BLaER1 treated with 17β-estradiol and CSF1 and Interleukin-3, amounts not matched to agents 10 nM and 100 nM (cell line): ENCODE data around the gene CFAP47.

Source experiments
- H3K27ac ChIP-seq, 11 experiments: shearing (Covaris generic); formaldehyde crosslinking; 2 replicates each; pipeline ENCODE4 v1.8.1; 2022
- H3K27me3 ChIP-seq, 11 experiments: shearing (Covaris generic); formaldehyde crosslinking; 2 replicates each; pipeline ENCODE4 v1.8.1; 2022
- H3K36me3 ChIP-seq, 11 experiments: shearing (Covaris generic); formaldehyde crosslinking; 2 replicates each; pipeline ENCODE4 v1.8.1; 2022
- H3K4me1 ChIP-seq, 10 experiments: shearing (Covaris generic); formaldehyde crosslinking; 2 replicates each; pipeline ENCODE4 v1.8.1; 2022
- H3K4me2 ChIP-seq, 11 experiments: shearing (Covaris generic); formaldehyde crosslinking; 2 replicates each; pipeline ENCODE4 v1.8.1; 2022
- H3K4me3 ChIP-seq, 10 experiments: shearing (Covaris generic); formaldehyde crosslinking; 2 replicates each; pipeline ENCODE4 v1.8.1; 2022
- H3K9ac ChIP-seq, 11 experiments: shearing (Covaris generic); formaldehyde crosslinking; 2 replicates each; pipeline ENCODE4 v1.8.1; 2022
- H3K9me3 ChIP-seq, 11 experiments: shearing (Covaris generic); formaldehyde crosslinking; replicated peaks in 1 of 11; 2 replicates each; pipeline ENCODE4 v1.8.1; 2022
- H4K20me1 ChIP-seq, 11 experiments: shearing (Covaris generic); formaldehyde crosslinking; 2 replicates each; pipeline ENCODE4 v1.8.1; 2022
- Cebpa-rat ChIP-seq, 11 experiments: shearing (Covaris generic); IDR thresholded peaks; 2 replicates each; pipeline ENCODE4 v1.8.1; 2022

CFAP47 gene

GRCh38 chrX:36344301-36344700 is 424.8 kb downstream of the CFAP47 start:
- no peak overlapping the region for H3K4me3 ChIP-seq
- H3K27me3 ChIP-seq: peaks cover 36 to 81% (median 68%) of the 10 kb centered on the region in 11 experiments
- H3K4me2 ChIP-seq: no peak overlapping the region
- H3K36me3 ChIP-seq: no peaks in the 10 kb centered on the region
- H4K20me1 ChIP-seq: 0 out of 22 replicates have a peak, but pooled peaks cover 0 to 4% (median 0%) of the 10 kb centered on the region in 11 experiments
- H3K9me3 ChIP-seq: no peaks in the 10 kb centered on the region; a peak in 1 of 22 replicates
- TF ChIP-seq Cebpa-rat (IDR thresholded peaks at IDR 0.05): no peak
- H3K4me1 ChIP-seq: no peaks in the 10 kb centered on the region
- no peak overlapping the region for H3K27ac ChIP-seq
- H3K9ac ChIP-seq: no peak overlapping the region

GRCh38 chrX:36348509-36348908 is 429.0 kb downstream of the CFAP47 start:
- TF ChIP-seq Cebpa-rat (IDR thresholded peaks at IDR 0.05): no peak
- no peaks in the 10 kb centered on the region for H3K36me3 ChIP-seq

GRCh38 chrX:36357855-36358254 is 438.3 kb downstream of the CFAP47 start:
- Histone ChIP-seq H3K4me3 (no peak overlapping the region), H3K27ac (no peak overlapping the region)

More at GRCh38 chrX:36348509-36348908, 429.0 kb downstream of the CFAP47 start:
- 0 out of 22 replicates have a peak, but pooled peaks cover 0 to 4% (median 0%) of the 10 kb centered on the region in 11 experiments for H4K20me1 ChIP-seq
- peaks cover 46 to 81% (median 65%) of the 10 kb centered on the region in 11 experiments for H3K27me3 ChIP-seq
- no peak overlapping the region for H3K4me2 ChIP-seq
- H3K9ac ChIP-seq: no peak overlapping the region
- H3K9me3 ChIP-seq: no peaks in the 10 kb centered on the region
- no peak overlapping the region for H3K4me3 ChIP-seq
- H3K4me1 ChIP-seq: no peaks in the 10 kb centered on the region
- H3K27ac ChIP-seq: no peak overlapping the region

GRCh38 chrX:36364262-36364661 is 444.7 kb downstream of the CFAP47 start:
- TF ChIP-seq Cebpa-rat (IDR thresholded peaks at IDR 0.05): no peak
- Histone ChIP-seq H3K4me3 (no peak overlapping the region), H3K36me3 (no peaks in the 10 kb centered on the region), H4K20me1 (no peaks in the 10 kb centered on the region), H3K4me2 (no peak overlapping the region), H3K9ac (no peak overlapping the region), H3K27ac (no peak overlapping the region), H3K4me1 (no peaks in the 10 kb centered on the region), H3K9me3 (peaks cover 7 to 24% (median 12%) of the 10 kb centered on the region in 11 experiments; a peak in 20 of 22 replicates), H3K27me3 (peaks cover 46 to 89% (median 70%) of the 10 kb centered on the region in 11 experiments; a peak in 21 of 22 replicates)

More at GRCh38 chrX:36357855-36358254, 438.3 kb downstream of the CFAP47 start:
- Histone ChIP-seq H3K36me3 (no peaks in the 10 kb centered on the region), H3K4me1 (no peaks in the 10 kb centered on the region), H3K9ac (no peak overlapping the region), H3K9me3 (peaks cover 7 to 32% (median 12%) of the 10 kb centered on the region in 11 experiments; a peak in 20 of 22 replicates), H3K4me2 (no peak overlapping the region), H4K20me1 (no peaks in the 10 kb centered on the region), H3K27me3 (peaks cover 70 to 91% (median 84%) of the 10 kb centered on the region in 11 experiments)
- no peak for TF ChIP-seq Cebpa-rat (IDR thresholded peaks at IDR 0.05)

GRCh38 chrX:36383495-36383894 is 464.0 kb downstream of the CFAP47 start:
- no peak overlapping the region for H3K27ac ChIP-seq
- H3K4me1 ChIP-seq: no peaks in the 10 kb centered on the region
- no peaks in the 10 kb centered on the region for H3K9me3 ChIP-seq
- H4K20me1 ChIP-seq: no peaks in the 10 kb centered on the region
- no peak overlapping the region for H3K9ac ChIP-seq
- TF ChIP-seq Cebpa-rat (IDR thresholded peaks at IDR 0.05): peak in 1 of 11 experiments; percentile 44; a peak in 1 of 22 replicates
- H3K36me3 ChIP-seq: no peaks in the 10 kb centered on the region
- peaks cover 54 to 98% (median 89%) of the 10 kb centered on the region in 11 experiments for H3K27me3 ChIP-seq
- no peak overlapping the region for H3K4me2 ChIP-seq
- H3K4me3 ChIP-seq: no peak overlapping the region

GRCh38 chrX:36388901-36389300 is 469.4 kb downstream of the CFAP47 start:
- no peaks in the 10 kb centered on the region for H3K4me1 ChIP-seq
- H3K27ac ChIP-seq: no peak overlapping the region
- no peak overlapping the region for H3K4me2 ChIP-seq
- TF ChIP-seq Cebpa-rat (IDR thresholded peaks at IDR 0.05): no peak
- H3K27me3 ChIP-seq: peaks cover 73 to 100% (median 96%) of the 10 kb centered on the region in 11 experiments
- no peaks in the 10 kb centered on the region for H3K9me3 ChIP-seq
- H4K20me1 ChIP-seq: no peaks in the 10 kb centered on the region; a peak in 2 of 22 replicates
- H3K36me3 ChIP-seq: no peaks in the 10 kb centered on the region
- H3K9ac ChIP-seq: no peak overlapping the region
- no peak overlapping the region for H3K4me3 ChIP-seq

GRCh38 chrX:36401774-36402173 is 482.2 kb downstream of the CFAP47 start:
- H3K9ac ChIP-seq: no peak overlapping the region
- H3K4me2 ChIP-seq: no peak overlapping the region
- H3K4me3 ChIP-seq: no peak overlapping the region
- no peak overlapping the region for H3K27ac ChIP-seq
- no peaks in the 10 kb centered on the region; a peak in 2 of 22 replicates for H4K20me1 ChIP-seq
- no peaks in the 10 kb centered on the region for H3K36me3 ChIP-seq
- H3K27me3 ChIP-seq: peaks cover 76 to 100% (median 96%) of the 10 kb centered on the region in 11 experiments
- H3K9me3 ChIP-seq: no peaks in the 10 kb centered on the region
- H3K4me1 ChIP-seq: no peaks in the 10 kb centered on the region
- TF ChIP-seq Cebpa-rat (IDR thresholded peaks at IDR 0.05): no peak

GRCh38 chrX:36407836-36408235 is 488.3 kb downstream of the CFAP47 start:
- H3K4me3 ChIP-seq: no peak overlapping the region
- H3K27ac ChIP-seq: no peak overlapping the region
- H4K20me1 ChIP-seq: no peaks in the 10 kb centered on the region
- peaks cover 65 to 100% (median 93%) of the 10 kb centered on the region in 11 experiments for H3K27me3 ChIP-seq
- TF ChIP-seq Cebpa-rat (IDR thresholded peaks at IDR 0.05): no peak
- no peak overlapping the region for H3K9ac ChIP-seq
- no peak overlapping the region for H3K4me2 ChIP-seq
- H3K4me1 ChIP-seq: no peaks in the 10 kb centered on the region
- peaks cover 0 to 7% (median 0%) of the 10 kb centered on the region in 11 experiments; a peak in 1 of 22 replicates for H3K9me3 ChIP-seq
- no peaks in the 10 kb centered on the region for H3K36me3 ChIP-seq

GRCh38 chrX:36414056-36414455 is 494.5 kb downstream of the CFAP47 start:
- H3K27me3 ChIP-seq: peaks cover 21 to 83% (median 68%) of the 10 kb centered on the region in 11 experiments; a peak in 21 of 22 replicates
- no peak overlapping the region for H3K9ac ChIP-seq
- no peak overlapping the region for H3K27ac ChIP-seq
- H3K36me3 ChIP-seq: no peaks in the 10 kb centered on the region
- no peaks in the 10 kb centered on the region for H3K4me1 ChIP-seq
- peaks cover 0 to 18% (median 0%) of the 10 kb centered on the region in 11 experiments; a peak in 1 of 22 replicates for H3K9me3 ChIP-seq
- H3K4me3 ChIP-seq: no peak overlapping the region
- no peaks in the 10 kb centered on the region for H4K20me1 ChIP-seq
- TF ChIP-seq Cebpa-rat (IDR thresholded peaks at IDR 0.05): no peak
- no peak overlapping the region for H3K4me2 ChIP-seq

GRCh38 chrX:36422368-36422767 is 502.8 kb downstream of the CFAP47 start:
- Histone ChIP-seq H3K4me2 (no peak overlapping the region), H3K4me3 (no peak overlapping the region), H3K4me1 (no peaks in the 10 kb centered on the region), H3K9me3 (0 out of 22 replicates have a peak, but pooled peaks cover 0 to 10% (median 0%) of the 10 kb centered on the region in 11 experiments), H3K9ac (no peak overlapping the region), H3K27ac (no peak overlapping the region), H3K27me3 (peaks cover 76 to 96% (median 92%) of the 10 kb centered on the region in 11 experiments), H3K36me3 (no peaks in the 10 kb centered on the region), H4K20me1 (no peaks in the 10 kb centered on the region)
- no peak for TF ChIP-seq Cebpa-rat (IDR thresholded peaks at IDR 0.05)
